ENCODE measurements around the gene KDM1A. TPM values are rescaled to one million over a fixed set of nuclear protein-coding genes. Genes with fewer than 3 reads are reported as not detected.

The KDM1A gene
- total and polyA plus RNA-seq, 2 donors (not counting 1 experiment from before 2014, with no cell fraction given), result 30.2 to 47.4 TPM

DNA sequence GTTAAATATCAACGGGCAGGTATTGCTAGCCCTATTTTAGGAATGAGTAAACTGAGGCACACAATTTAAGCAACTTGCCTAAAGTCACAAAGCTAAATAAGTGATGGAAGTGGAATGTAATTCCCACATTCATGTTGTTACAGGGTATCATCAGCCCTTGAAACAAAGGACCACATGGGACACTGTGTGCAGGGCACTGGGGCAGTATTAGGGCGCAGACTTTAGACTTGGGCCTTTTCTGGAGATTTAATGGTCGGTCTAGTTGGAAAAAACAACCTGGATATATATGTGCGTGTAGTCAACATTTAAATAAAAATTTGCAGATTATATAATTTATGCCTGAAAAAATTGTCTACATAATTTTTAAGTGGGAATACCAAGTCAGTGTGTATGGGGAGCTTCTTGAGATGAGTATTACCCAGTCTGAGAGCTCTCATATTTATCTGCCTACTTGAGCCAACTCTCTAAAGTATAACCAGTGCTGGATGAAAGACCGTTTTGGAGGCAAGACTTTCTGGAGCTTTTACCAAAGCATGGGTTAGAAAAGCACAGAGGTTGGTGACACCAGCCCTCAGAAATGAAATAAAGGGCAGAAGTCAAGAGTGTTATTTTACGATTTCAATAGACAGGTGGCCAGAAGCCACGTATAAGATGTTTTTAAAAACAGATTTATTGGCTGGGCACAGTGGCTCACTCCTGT lies 1.6 kb downstream of the KDM1A start:
- H3K79me2 ChIP-seq (ENCODE audit: control insufficient read depth, insufficient read depth, low read length), result peaks cover 79% of the 10 kb centered on the region
- Mint-ChIP-seq H3K4me3 (peak overlapping the region; percentile 99), H3K27ac (peak overlapping the region; percentile 94), H3K4me1 (peaks cover 48% of the 10 kb centered on the region), H3K9me3 (ENCODE audit: insufficient read depth) (peaks cover 3% of the 10 kb centered on the region), H3K27me3 (no peaks in the 10 kb centered on the region)
- peaks cover 18% of the 10 kb centered on the region for H4K20me1 ChIP-seq (ENCODE audit: control insufficient read depth, insufficient read depth, low read length, poor library complexity, severe bottlenecking)
- H3K4me3 ChIP-seq (ENCODE audit: control extremely low read depth in 1 of 5, extremely low read depth in 1 of 5, insufficient read depth in 1 of 5, low read depth in 2 of 5, low read length in 4 of 5), result peak overlapping the region in 4 of 5 experiments; percentile 71 to 87 (median 74)
- peak overlapping the region; percentile 90 for H3K9ac ChIP-seq (ENCODE audit: low read length)
- peaks cover 0 to 1% (median 0%) of the 10 kb centered on the region in 3 donors for H3K9me3 ChIP-seq (ENCODE audit: control extremely low read depth in 1 of 3, control insufficient read depth in 2 of 3, insufficient read depth in 1 of 3, low read length in 2 of 3)
- DNase-seq (no peak), ATAC-seq (ENCODE audit: low read depth) (no peak)
- intact Hi-C loops (cut with micrococcal nuclease), result no loop called here
- WGBS (ENCODE audit: insufficient coverage), result 27% methylated on average over 1 of the region's 7 CpGs
- peak overlapping the region; percentile 82 for H3K4me2 ChIP-seq (replicated peaks; ENCODE audit: low read depth, low read length, poor library complexity, severe bottlenecking)
- H3K27ac ChIP-seq (ENCODE audit: low read length in 2 of 2), result peak overlapping the region in 1 of 2 donors; percentile 81
- ChIA-PET CTCF (no interaction called here), POLR2A (interaction anchor here (0.5 to 0.7 kb wide), 3 partner anchors 404 to 1370 kb away, joined by 4 to 6 read pairs (median 4); no protein-coding TSS in a partner anchor)
- peak overlapping the region; percentile 96 for H2AFZ ChIP-seq (ENCODE audit: insufficient read depth, low read depth, low read length, poor library complexity, severe bottlenecking)
- H3K27me3 ChIP-seq (replicated peaks in 1 of 4; ENCODE audit: control extremely low read depth in 1 of 4, control insufficient read depth in 3 of 4, insufficient read depth in 4 of 4, low read length in 3 of 4), result no peaks in the 10 kb centered on the region
- no peaks in the 10 kb centered on the region for H3K36me3 ChIP-seq (replicated peaks in 1 of 2; ENCODE audit: control extremely low read depth in 1 of 2, control insufficient read depth in 1 of 2, extremely low read depth in 1 of 2, insufficient read depth in 2 of 2, low read length in 1 of 2)
- no peak for TF ChIP-seq EZH2 (IDR thresholded peaks at IDR 0.05; ENCODE audit: borderline replicate concordance, insufficient read depth, low read depth, low read length, poor library complexity, severe bottlenecking)
- TF ChIP-seq CTCF (IDR thresholded peaks at IDR 0.05), result no peak
- peaks cover 12 to 15% of the 10 kb centered on the region in 2 donors for H3K4me1 ChIP-seq (ENCODE audit: control insufficient read depth in 2 of 2, insufficient read depth in 2 of 2, low read length in 2 of 2)

GRCh38 chr1:23021834-23022233 lies 2.6 kb downstream of the KDM1A start:
- peaks cover 0 to 1% (median 0%) of the 10 kb centered on the region in 3 donors for H3K9me3 ChIP-seq (ENCODE audit: control extremely low read depth in 1 of 3, control insufficient read depth in 2 of 3, insufficient read depth in 1 of 3, low read length in 2 of 3)
- H3K27me3 Mint-ChIP-seq, result no peaks in the 10 kb centered on the region
- H3K27me3 ChIP-seq (replicated peaks in 1 of 4; ENCODE audit: control extremely low read depth in 1 of 4, control insufficient read depth in 3 of 4, insufficient read depth in 4 of 4, low read length in 3 of 4), result no peaks in the 10 kb centered on the region
- no peak overlapping the region for H3K27ac Mint-ChIP-seq
- H4K20me1 ChIP-seq (ENCODE audit: control insufficient read depth, insufficient read depth, low read length, poor library complexity, severe bottlenecking), result peaks cover 25% of the 10 kb centered on the region
- intact Hi-C loops (cut with micrococcal nuclease), result no loop called here
- H2AFZ ChIP-seq (ENCODE audit: insufficient read depth, low read depth, low read length, poor library complexity, severe bottlenecking), result no peak overlapping the region
- WGBS (ENCODE audit: insufficient coverage), result no CpG with 5 or more reads among the region's 2 CpGs
- no peaks in the 10 kb centered on the region for H3K36me3 ChIP-seq (replicated peaks in 1 of 2; ENCODE audit: control extremely low read depth in 1 of 2, control insufficient read depth in 1 of 2, extremely low read depth in 1 of 2, insufficient read depth in 2 of 2, low read length in 1 of 2)
- POLR2A ChIA-PET, result no interaction called here
- H3K9me3 Mint-ChIP-seq (ENCODE audit: insufficient read depth), result peaks cover 3% of the 10 kb centered on the region
- ATAC-seq (ENCODE audit: low read depth), result no peak
- no peak overlapping the region for H3K4me3 Mint-ChIP-seq
- no peak overlapping the region for H3K27ac ChIP-seq (ENCODE audit: low read length in 2 of 2)
- H3K4me1 ChIP-seq (ENCODE audit: control insufficient read depth in 2 of 2, insufficient read depth in 2 of 2, low read length in 2 of 2), result peaks cover 12 to 15% of the 10 kb centered on the region in 2 donors
- H3K4me1 Mint-ChIP-seq, result peaks cover 54% of the 10 kb centered on the region
- no peak overlapping the region for H3K4me2 ChIP-seq (replicated peaks; ENCODE audit: low read depth, low read length, poor library complexity, severe bottlenecking)
- CTCF ChIA-PET, result no interaction called here
- no peak overlapping the region for H3K9ac ChIP-seq (ENCODE audit: low read length)
- H3K4me3 ChIP-seq (ENCODE audit: control extremely low read depth in 1 of 5, extremely low read depth in 1 of 5, insufficient read depth in 1 of 5, low read depth in 2 of 5, low read length in 4 of 5), result no peak overlapping the region
- no peak for DNase-seq
- TF ChIP-seq EZH2 (IDR thresholded peaks at IDR 0.05; ENCODE audit: borderline replicate concordance, insufficient read depth, low read depth, low read length, poor library complexity, severe bottlenecking) (no peak), CTCF (IDR thresholded peaks at IDR 0.05) (no peak)
- peaks cover 88% of the 10 kb centered on the region for H3K79me2 ChIP-seq (ENCODE audit: control insufficient read depth, insufficient read depth, low read length)
